GM10266 (cell line): ENCODE data around the gene GLP1R.

Source experiments
- DNase-seq: peaks from one replicate; pipeline ENCODE4 v3.0.0; 2012; ENCODE audit errors: extremely low spot score
- TF ChIP-seq, protein P1 (sequence below): IDR thresholded peaks from 2 replicates; pipeline ENCODE4 v1.5.1; 2012; ENCODE audit warnings: mild to moderate bottlenecking, low read depth; ENCODE audit not compliant: control insufficient read depth, insufficient read depth; ENCODE audit errors: missing control alignments

GLP1R gene

DNA sequence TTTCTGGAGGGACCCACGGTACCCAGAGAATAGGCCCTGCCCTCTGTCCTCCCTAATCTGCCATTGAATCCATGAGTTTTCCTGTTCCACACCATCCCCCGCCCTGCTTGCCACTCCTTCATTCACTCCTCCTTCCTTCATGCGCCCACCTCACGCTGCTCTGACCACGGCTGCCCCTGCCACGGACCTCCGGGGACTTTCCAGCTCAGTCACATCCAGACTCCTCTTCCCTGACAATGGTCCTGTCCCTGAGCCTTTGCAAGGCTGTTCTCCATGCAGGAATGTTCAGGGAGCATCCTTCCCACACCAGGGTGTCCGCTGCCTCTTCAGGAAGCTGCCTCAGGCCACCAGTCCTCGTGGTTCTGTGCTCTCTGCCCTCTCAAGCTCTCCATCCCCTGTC is 25.9 kb downstream of the GLP1R start:
- DNase-seq, result no peak
- TF ChIP-seq, protein P1, sequence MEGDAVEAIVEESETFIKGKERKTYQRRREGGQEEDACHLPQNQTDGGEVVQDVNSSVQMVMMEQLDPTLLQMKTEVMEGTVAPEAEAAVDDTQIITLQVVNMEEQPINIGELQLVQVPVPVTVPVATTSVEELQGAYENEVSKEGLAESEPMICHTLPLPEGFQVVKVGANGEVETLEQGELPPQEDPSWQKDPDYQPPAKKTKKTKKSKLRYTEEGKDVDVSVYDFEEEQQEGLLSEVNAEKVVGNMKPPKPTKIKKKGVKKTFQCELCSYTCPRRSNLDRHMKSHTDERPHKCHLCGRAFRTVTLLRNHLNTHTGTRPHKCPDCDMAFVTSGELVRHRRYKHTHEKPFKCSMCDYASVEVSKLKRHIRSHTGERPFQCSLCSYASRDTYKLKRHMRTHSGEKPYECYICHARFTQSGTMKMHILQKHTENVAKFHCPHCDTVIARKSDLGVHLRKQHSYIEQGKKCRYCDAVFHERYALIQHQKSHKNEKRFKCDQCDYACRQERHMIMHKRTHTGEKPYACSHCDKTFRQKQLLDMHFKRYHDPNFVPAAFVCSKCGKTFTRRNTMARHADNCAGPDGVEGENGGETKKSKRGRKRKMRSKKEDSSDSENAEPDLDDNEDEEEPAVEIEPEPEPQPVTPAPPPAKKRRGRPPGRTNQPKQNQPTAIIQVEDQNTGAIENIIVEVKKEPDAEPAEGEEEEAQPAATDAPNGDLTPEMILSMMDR, result no peak

DNA sequence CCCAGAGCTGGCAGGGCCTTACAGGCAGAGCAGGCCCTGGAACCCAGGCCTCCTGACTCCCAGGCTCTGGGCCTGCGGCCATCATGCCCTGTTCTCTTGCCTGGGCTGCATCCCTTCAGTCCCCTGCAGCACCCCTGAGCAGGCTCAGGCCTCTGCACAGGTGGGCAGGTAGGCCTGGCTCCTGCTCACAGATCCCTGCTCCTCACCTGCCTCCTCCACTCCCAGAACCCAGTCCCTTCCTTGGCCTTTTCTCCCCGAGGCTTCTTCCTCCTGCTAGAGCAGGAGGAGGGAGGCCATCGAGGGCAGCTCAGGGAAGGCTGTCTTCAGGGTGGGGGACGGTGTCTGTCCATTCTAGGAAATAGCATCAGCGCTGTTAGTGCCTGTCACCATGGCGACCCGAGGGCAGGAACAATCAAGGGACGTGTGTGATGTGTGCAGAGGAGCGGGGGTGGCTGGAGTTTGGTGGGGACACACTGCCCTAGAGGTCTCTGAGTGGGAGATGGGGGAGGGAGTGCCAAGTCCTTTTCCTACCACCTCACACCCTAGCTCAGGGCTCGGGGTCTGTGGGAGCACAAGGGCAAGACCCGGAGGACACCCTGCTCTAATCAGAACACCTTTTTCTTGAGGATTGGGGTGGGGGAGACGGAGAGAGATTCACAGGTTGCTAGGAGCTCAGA is 26.6 kb downstream of the GLP1R start:
- no peak for DNase-seq
- TF ChIP-seq, protein P1, result no peak

DNA sequence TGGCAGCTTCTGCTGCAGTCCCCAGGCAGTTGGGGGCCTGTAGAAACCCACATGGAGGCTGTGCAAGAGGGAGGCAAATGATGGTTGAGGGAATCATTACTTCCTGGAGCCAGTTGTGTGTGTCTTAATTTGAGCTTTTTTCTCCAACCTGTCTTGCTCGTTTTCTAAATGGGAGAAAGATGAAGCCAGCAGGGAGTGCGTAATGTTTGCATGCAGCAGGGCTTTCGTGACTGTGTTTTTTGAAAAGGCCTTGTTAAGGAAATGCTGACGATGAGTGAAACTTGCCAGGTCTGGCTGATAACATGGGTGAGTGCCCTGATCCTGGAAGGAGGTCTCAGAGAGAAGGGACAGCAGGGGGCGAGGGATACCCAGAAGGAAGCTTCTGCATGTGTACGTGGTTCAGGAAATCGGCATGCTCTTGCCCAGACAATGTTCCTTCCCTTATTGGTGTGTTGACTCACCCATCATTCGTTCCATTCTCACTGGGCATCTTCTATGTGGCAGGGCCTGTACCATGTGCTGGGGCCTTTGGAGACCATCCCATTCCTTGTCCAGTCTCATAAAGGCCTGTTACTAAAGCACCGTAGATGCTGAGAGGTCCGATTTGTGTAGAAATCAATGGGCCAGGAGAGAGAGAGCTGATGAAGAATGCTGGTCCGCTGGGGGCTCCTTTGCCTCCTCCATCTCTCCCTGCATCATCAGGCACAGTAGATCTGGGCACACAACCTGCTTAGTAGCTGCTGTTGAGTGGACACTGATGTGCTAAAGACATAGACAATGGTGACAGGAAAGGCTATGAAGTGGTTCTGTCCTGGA is 27.4 kb downstream of the GLP1R start:
- TF ChIP-seq, protein P1, result no peak
- DNase-seq, result no peak

DNA sequence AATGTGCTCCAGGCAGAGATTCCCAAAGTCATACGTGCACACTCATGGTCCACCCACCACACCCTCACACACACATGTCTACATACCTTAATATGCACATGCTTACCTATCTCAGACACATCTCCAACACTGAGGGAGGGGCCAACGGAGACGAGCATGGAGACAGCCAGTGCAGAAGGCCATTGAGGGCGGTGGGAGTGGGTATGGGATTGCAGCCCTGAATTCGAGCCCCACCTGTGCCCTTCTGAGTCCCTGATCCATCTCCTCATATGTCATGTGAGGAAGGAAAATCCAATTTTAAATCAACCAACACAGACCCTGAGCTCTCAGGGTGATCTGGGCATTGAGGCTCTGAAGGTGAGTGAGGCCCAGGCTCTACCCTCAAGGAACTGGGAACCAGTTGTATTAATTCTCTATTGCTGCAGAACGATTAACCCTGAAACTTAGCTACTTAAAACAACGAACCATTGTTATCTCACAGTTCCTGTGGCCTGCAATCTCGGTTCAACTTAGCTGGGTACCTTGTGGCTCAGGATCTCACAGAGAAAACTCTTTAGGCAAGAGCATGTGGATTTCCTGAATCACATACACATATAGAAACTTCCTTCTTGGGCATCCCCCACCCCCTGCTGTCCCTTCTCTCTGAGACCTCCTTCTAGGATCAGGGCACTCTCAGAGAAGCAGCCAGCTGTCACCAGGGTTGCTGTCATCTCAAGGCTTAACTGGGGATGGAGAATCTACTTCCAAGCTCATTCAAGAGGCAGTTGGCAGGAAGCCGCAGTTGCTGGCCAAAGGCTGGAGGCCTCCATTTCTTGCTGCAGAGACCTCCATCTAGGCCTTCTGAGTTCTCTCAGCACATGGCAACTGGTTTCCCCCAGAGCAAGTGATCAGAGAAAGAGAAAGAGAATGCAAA is 28.3 kb downstream of the GLP1R start:
- no peak for DNase-seq
- TF ChIP-seq, protein P1, result no peak

DNA sequence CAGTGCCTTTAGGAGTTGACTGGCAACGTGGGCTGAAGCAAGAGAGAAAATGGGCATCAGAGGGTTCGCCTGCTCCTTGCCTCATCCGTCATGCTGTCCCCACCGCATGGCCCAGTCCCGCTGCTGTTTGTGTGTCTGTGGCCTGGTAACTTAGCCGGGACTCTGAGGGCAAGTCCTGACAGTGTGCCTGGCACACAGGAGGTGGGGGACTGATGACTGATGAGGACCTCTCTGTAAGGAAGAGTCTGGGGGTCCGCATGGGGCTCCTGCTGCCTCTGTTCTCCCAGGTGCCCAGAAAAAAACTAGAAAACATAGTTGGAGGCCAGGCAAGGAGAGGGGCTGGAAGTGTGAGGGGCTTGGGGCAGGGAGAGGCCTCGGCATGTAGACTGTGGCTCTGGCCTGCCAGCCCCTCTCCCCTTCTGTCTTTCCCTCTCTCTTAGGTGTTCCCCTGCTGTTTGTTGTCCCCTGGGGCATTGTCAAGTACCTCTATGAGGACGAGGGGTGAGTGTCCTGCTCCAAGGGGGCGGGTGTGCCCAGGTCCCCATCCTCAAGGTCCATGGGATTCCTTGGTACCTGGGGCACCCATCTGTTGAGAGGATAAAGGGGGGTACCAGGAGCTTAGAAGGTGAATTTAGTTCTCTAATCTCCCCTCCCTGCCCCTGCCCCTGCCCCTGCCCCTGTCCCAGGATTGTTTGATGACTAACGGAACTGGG is 29.5 kb downstream of the GLP1R start:
- DNase-seq, result no peak
- TF ChIP-seq, protein P1, result no peak

DNA sequence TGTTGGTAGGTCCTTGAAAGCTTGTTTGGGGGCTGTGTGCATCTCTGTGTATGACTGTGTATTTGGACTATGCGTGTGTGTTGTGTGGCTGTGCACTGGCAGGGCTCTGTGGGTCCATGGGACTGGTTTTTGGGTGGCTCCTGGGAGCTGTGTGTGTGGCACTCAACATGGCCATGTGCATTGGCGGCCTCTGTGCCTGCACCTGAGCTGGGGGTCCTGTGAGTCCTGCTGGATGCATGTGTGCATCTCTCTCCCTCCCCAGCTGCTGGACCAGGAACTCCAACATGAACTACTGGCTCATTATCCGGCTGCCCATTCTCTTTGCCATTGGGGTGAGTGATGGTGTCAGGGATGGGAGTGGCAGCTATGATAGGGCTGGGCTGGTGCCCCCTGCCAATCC is 30.1 kb downstream of the GLP1R start:
- no peak for DNase-seq
- TF ChIP-seq, protein P1, result no peak
